ENCODE results near the gene GPAM. TPM values are rescaled to one million over a fixed set of nuclear protein-coding genes. Genes with fewer than 3 reads are reported as not detected.

GPAM gene
- total and polyA plus RNA-seq, 9 of the 15 experiments (the other 6 are each of a cell fraction or from before 2014, with no cell fraction given): 3.5 to 7.5 (median 5.5) TPM

DNA sequence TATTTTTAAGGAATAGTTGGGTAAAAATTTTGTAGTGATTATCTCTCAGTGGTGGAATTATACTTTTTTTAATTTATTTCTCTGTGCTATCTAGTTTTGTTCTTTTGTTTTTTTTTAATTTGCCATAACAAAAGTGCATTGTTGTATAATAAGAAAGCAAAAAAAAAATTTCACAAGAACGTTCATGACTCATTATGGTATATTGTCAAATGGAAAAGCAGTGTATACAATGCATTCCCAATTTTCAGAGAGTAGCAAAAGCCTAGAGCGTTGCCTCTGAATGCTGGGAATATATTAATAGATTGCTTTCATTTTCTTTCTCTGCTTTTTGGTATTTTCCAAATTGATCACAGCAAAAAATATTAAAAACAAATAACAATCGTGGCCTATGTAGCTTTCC lies 46.3 kb upstream of the GPAM start (continued):
- TF ChIP-seq, protein P1, sequence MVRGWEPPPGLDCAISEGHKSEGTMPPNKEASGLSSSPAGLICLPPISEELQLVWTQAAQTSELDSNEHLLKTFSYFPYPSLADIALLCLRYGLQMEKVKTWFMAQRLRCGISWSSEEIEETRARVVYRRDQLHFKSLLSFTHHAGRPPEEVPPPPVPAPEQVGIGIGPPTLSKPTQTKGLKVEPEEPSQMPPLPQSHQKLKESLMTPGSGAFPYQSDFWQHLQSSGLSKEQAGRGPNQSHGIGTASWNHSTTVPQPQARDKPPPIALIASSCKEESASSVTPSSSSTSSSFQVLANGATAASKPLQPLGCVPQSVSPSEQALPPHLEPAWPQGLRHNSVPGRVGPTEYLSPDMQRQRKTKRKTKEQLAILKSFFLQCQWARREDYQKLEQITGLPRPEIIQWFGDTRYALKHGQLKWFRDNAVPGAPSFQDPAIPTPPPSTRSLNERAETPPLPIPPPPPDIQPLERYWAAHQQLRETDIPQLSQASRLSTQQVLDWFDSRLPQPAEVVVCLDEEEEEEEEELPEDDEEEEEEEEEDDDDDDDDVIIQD (CRISPR knock-in tag; IDR thresholded peaks at IDR 0.05): no peak
- TF ChIP-seq PHB (CRISPR knock-in tag; IDR thresholded peaks at IDR 0.05): no peak
- TF ChIP-seq, protein P2, sequence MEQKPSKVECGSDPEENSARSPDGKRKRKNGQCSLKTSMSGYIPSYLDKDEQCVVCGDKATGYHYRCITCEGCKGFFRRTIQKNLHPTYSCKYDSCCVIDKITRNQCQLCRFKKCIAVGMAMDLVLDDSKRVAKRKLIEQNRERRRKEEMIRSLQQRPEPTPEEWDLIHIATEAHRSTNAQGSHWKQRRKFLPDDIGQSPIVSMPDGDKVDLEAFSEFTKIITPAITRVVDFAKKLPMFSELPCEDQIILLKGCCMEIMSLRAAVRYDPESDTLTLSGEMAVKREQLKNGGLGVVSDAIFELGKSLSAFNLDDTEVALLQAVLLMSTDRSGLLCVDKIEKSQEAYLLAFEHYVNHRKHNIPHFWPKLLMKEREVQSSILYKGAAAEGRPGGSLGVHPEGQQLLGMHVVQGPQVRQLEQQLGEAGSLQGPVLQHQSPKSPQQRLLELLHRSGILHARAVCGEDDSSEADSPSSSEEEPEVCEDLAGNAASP (IDR thresholded peaks at IDR 0.05): no peak
- no peak for TF ChIP-seq TRIM25 (IDR thresholded peaks at IDR 0.05; ENCODE audit: borderline replicate concordance)
- TF ChIP-seq WHSC1 (IDR thresholded peaks at IDR 0.05; ENCODE audit: low read length): no peak
- TF ChIP-seq, protein P3, sequence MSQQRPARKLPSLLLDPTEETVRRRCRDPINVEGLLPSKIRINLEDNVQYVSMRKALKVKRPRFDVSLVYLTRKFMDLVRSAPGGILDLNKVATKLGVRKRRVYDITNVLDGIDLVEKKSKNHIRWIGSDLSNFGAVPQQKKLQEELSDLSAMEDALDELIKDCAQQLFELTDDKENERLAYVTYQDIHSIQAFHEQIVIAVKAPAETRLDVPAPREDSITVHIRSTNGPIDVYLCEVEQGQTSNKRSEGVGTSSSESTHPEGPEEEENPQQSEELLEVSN (IDR thresholded peaks at IDR 0.05; ENCODE audit: borderline replicate concordance in 1 of 2, extremely low read depth in 1 of 2, insufficient read depth in 1 of 2, insufficient read length in 1 of 2, low read depth in 1 of 2, low read length in 1 of 2, poor library complexity in 1 of 2, severe bottlenecking in 1 of 2): no peak
- TF ChIP-seq SREBF2 (CRISPR knock-in tag; IDR thresholded peaks at IDR 0.05): no peak
- TF ChIP-seq, protein P4, sequence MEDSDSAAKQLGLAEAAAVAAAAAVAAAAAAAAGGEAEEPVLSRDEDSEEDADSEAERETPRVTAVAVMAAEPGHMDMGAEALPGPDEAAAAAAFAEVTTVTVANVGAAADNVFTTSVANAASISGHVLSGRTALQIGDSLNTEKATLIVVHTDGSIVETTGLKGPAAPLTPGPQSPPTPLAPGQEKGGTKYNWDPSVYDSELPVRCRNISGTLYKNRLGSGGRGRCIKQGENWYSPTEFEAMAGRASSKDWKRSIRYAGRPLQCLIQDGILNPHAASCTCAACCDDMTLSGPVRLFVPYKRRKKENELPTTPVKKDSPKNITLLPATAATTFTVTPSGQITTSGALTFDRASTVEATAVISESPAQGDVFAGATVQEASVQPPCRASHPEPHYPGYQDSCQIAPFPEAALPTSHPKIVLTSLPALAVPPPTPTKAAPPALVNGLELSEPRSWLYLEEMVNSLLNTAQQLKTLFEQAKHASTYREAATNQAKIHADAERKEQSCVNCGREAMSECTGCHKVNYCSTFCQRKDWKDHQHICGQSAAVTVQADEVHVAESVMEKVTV (CRISPR knock-in tag; IDR thresholded peaks at IDR 0.05): no peak

All from K562 (cell line).